Coronary artery (tissue), 2 donors: ENCODE results near the gene HEATR5A.
"Not testable (repeated sequence)": the region's sequence is repeated elsewhere in the genome, so short reads cannot be mapped to it uniquely, and the experiment has no call there.

Source experiments
- DNase-seq: peaks from one replicate; pipeline ENCODE4 v3.0.0-alpha.2; 2017; ENCODE audit warnings: low spot score
- H3K27ac ChIP-seq, 2 donors: fragments of 200-600 bp; sonication (generic); one replicate each; pipeline ENCODE4 v1.5.1; 2016 to 2019
- H3K4me3 ChIP-seq: fragments of 200-600 bp; sonication (generic); 2 replicates; pipeline ENCODE4 v1.5.1; 2016; ENCODE audit warnings: mild to moderate bottlenecking, moderate library complexity
- CTCF ChIP-seq: fragments of 200-600 bp; sonication (generic); IDR thresholded peaks from one replicate; pipeline ENCODE4 v1.5.1; 2019; ENCODE audit warnings: antibody characterized with exemption

Gene HEATR5A

GRCh38 chr14:31256534-31257243 is 163.7 kb downstream of the HEATR5A start:
- H3K4me3 ChIP-seq, result no peak overlapping the region
- no peak overlapping the region for H3K27ac ChIP-seq
- no peak for DNase-seq
- TF ChIP-seq CTCF, result no peak

- not testable (repeated sequence) for H3K4me3 ChIP-seq, DNase-seq, H3K27ac ChIP-seq
These were observed 164.4 kb downstream of the HEATR5A start for GRCh38 chr14:31255918-31256317.

- no peak for DNase-seq
- Histone ChIP-seq H3K27ac (no peak overlapping the region), H3K4me3 (no peak overlapping the region)
- TF ChIP-seq CTCF, result no peak
These were observed 165.1 kb downstream of the HEATR5A start for GRCh38 chr14:31255286-31255685.

- no peak for TF ChIP-seq CTCF
These were observed 166.4 kb downstream of the HEATR5A start for GRCh38 chr14:31253746-31254471.

GRCh38 chr14:31252865-31253264 is 167.5 kb downstream of the HEATR5A start:
- no peak overlapping the region for H3K27ac ChIP-seq
- H3K4me3 ChIP-seq, result no peak overlapping the region
- no peak for TF ChIP-seq CTCF
- DNase-seq, result no peak

More at GRCh38 chr14:31253746-31254471, 166.4 kb downstream of the HEATR5A start:
- Histone ChIP-seq H3K4me3 (no peak overlapping the region), H3K27ac (no peak overlapping the region)
- DNase-seq, result no peak

GRCh38 chr14:31251028-31251958 is 169.1 kb downstream of the HEATR5A start:
- no peak for DNase-seq
- no peak overlapping the region for H3K4me3 ChIP-seq
- H3K27ac ChIP-seq, result no peak overlapping the region
- TF ChIP-seq CTCF, result no peak

- TF ChIP-seq CTCF, result no peak
- DNase-seq, result no peak
- Histone ChIP-seq H3K27ac (no peak overlapping the region), H3K4me3 (no peak overlapping the region)
These were observed 175.7 kb downstream of the HEATR5A start for GRCh38 chr14:31244626-31245025.
